ENCODE results near the gene RASD1. TPM values are rescaled to one million over a fixed set of nuclear protein-coding genes. Genes with fewer than 3 reads are reported as not detected.

RASD1 gene
- total and polyA plus RNA-seq, 2 experiments from 2014 or later = 3.6 to 3.7 TPM

DNA sequence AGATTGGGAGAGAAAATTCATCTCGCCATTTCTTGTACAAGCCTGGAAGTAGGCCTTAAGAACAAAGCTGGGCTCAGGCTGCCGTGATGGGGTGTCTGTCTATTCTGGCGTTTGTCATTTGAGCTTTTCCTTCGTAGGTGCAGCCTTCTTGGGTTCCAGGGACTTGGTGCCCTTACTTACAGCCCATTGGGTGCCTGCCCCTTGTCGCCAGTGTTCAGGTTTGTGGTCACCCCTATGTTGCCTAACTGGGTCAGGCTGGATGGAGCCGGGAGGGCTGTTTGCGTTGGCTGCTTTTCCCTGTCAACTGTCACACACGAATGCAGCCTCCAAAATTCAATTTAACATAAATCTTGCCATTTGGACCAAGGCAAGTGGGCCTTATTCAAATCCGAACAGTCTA, 43.1 kb downstream of the RASD1 start:
- no peak overlapping the region for H3K27ac ChIP-seq (ENCODE audit: low read depth)
- Mint-ChIP-seq H3K4me1 (no peaks in the 10 kb centered on the region; the same call in 2 of the 3 replicates), H3K27me3 (ENCODE audit: insufficient read depth, low read depth, poor library complexity) (no peaks in the 10 kb centered on the region), H3K36me3 (ENCODE audit: low read depth) (no peaks in the 10 kb centered on the region), H3K4me3 (no peak overlapping the region), H3K27ac (no peak overlapping the region), H3K9me3 (no peaks in the 10 kb centered on the region)
- H4K20me1 ChIP-seq (replicated peaks; ENCODE audit: insufficient read depth) = no peaks in the 10 kb centered on the region
- no peak overlapping the region for H2AFZ ChIP-seq
- no peaks in the 10 kb centered on the region for H3K27me3 ChIP-seq (ENCODE audit: insufficient read depth)
- H3K9me2 ChIP-seq (ENCODE audit: insufficient read depth) = no peaks in the 10 kb centered on the region
- no peak for DNase-seq (ENCODE audit: low spot score)
- no peaks in the 10 kb centered on the region for H3F3A ChIP-seq (replicated peaks; ENCODE audit: low read depth)
- ATAC-seq = no peak
- H3K4me2 ChIP-seq = no peak overlapping the region
- no peaks in the 10 kb centered on the region for H3K36me3 ChIP-seq (ENCODE audit: insufficient read depth)
- no peaks in the 10 kb centered on the region for H3K4me1 ChIP-seq (ENCODE audit: insufficient read depth)
- H3K79me2 ChIP-seq (replicated peaks; ENCODE audit: insufficient read depth) = no peaks in the 10 kb centered on the region
- no peak overlapping the region for H3K4me3 ChIP-seq
- TF ChIP-seq, protein P1, sequence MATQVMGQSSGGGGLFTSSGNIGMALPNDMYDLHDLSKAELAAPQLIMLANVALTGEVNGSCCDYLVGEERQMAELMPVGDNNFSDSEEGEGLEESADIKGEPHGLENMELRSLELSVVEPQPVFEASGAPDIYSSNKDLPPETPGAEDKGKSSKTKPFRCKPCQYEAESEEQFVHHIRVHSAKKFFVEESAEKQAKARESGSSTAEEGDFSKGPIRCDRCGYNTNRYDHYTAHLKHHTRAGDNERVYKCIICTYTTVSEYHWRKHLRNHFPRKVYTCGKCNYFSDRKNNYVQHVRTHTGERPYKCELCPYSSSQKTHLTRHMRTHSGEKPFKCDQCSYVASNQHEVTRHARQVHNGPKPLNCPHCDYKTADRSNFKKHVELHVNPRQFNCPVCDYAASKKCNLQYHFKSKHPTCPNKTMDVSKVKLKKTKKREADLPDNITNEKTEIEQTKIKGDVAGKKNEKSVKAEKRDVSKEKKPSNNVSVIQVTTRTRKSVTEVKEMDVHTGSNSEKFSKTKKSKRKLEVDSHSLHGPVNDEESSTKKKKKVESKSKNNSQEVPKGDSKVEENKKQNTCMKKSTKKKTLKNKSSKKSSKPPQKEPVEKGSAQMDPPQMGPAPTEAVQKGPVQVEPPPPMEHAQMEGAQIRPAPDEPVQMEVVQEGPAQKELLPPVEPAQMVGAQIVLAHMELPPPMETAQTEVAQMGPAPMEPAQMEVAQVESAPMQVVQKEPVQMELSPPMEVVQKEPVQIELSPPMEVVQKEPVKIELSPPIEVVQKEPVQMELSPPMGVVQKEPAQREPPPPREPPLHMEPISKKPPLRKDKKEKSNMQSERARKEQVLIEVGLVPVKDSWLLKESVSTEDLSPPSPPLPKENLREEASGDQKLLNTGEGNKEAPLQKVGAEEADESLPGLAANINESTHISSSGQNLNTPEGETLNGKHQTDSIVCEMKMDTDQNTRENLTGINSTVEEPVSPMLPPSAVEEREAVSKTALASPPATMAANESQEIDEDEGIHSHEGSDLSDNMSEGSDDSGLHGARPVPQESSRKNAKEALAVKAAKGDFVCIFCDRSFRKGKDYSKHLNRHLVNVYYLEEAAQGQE (IDR thresholded peaks at IDR 0.05; ENCODE audit: unreplicated experiment) = no peak
- TF ChIP-seq EZH2phosphoT487 (IDR thresholded peaks at IDR 0.05; ENCODE audit: unreplicated experiment) = no peak
- TF ChIP-seq ZNF114 (CRISPR knock-in tag; IDR thresholded peaks at IDR 0.05) = no peak
- no peak for TF ChIP-seq NANOG (IDR thresholded peaks at IDR 0.05; ENCODE audit: borderline replicate concordance)
- no peak for TF ChIP-seq JUNB (IDR thresholded peaks at IDR 0.05; ENCODE audit: unreplicated experiment)
- no peak for TF ChIP-seq CREB1 (CRISPR knock-in tag; IDR thresholded peaks at IDR 0.05; ENCODE audit: low read depth)
- TF ChIP-seq POLR2AphosphoS5 (IDR thresholded peaks at IDR 0.05; ENCODE audit: low read depth) = no peak
- TF ChIP-seq ZNF331 (CRISPR knock-in tag; IDR thresholded peaks at IDR 0.05; ENCODE audit: low read depth) = no peak
- TF ChIP-seq, protein P2, sequence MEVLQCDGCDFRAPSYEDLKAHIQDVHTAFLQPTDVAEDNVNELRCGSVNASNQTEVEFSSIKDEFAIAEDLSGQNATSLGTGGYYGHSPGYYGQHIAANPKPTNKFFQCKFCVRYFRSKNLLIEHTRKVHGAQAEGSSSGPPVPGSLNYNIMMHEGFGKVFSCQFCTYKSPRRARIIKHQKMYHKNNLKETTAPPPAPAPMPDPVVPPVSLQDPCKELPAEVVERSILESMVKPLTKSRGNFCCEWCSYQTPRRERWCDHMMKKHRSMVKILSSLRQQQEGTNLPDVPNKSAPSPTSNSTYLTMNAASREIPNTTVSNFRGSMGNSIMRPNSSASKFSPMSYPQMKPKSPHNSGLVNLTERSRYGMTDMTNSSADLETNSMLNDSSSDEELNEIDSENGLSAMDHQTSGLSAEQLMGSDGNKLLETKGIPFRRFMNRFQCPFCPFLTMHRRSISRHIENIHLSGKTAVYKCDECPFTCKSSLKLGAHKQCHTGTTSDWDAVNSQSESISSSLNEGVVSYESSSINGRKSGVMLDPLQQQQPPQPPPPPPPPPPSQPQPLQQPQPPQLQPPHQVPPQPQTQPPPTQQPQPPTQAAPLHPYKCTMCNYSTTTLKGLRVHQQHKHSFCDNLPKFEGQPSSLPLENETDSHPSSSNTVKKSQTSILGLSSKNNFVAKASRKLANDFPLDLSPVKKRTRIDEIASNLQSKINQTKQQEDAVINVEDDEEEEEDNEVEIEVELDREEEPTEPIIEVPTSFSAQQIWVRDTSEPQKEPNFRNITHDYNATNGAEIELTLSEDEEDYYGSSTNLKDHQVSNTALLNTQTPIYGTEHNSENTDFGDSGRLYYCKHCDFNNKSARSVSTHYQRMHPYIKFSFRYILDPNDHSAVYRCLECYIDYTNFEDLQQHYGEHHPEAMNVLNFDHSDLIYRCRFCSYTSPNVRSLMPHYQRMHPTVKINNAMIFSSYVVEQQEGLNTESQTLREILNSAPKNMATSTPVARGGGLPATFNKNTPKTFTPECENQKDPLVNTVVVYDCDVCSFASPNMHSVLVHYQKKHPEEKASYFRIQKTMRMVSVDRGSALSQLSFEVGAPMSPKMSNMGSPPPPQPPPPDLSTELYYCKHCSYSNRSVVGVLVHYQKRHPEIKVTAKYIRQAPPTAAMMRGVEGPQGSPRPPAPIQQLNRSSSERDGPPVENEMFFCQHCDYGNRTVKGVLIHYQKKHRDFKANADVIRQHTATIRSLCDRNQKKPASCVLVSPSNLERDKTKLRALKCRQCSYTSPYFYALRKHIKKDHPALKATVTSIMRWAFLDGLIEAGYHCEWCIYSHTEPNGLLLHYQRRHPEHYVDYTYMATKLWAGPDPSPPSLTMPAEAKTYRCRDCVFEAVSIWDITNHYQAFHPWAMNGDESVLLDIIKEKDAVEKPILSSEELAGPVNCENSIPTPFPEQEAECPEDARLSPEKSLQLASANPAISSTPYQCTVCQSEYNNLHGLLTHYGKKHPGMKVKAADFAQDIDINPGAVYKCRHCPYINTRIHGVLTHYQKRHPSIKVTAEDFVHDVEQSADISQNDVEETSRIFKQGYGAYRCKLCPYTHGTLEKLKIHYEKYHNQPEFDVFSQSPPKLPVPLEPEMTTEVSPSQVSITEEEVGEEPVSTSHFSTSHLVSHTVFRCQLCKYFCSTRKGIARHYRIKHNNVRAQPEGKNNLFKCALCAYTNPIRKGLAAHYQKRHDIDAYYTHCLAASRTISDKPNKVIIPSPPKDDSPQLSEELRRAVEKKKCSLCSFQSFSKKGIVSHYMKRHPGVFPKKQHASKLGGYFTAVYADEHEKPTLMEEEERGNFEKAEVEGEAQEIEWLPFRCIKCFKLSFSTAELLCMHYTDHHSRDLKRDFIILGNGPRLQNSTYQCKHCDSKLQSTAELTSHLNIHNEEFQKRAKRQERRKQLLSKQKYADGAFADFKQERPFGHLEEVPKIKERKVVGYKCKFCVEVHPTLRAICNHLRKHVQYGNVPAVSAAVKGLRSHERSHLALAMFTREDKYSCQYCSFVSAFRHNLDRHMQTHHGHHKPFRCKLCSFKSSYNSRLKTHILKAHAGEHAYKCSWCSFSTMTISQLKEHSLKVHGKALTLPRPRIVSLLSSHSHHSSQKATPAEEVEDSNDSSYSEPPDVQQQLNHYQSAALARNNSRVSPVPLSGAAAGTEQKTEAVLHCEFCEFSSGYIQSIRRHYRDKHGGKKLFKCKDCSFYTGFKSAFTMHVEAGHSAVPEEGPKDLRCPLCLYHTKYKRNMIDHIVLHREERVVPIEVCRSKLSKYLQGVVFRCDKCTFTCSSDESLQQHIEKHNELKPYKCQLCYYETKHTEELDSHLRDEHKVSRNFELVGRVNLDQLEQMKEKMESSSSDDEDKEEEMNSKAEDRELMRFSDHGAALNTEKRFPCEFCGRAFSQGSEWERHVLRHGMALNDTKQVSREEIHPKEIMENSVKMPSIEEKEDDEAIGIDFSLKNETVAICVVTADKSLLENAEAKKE (CRISPR knock-in tag; IDR thresholded peaks at IDR 0.05) = no peak
- TF ChIP-seq EZH2 (IDR thresholded peaks at IDR 0.05; ENCODE audit: low read depth, unreplicated experiment) = no peak
- TF ChIP-seq, protein P3, sequence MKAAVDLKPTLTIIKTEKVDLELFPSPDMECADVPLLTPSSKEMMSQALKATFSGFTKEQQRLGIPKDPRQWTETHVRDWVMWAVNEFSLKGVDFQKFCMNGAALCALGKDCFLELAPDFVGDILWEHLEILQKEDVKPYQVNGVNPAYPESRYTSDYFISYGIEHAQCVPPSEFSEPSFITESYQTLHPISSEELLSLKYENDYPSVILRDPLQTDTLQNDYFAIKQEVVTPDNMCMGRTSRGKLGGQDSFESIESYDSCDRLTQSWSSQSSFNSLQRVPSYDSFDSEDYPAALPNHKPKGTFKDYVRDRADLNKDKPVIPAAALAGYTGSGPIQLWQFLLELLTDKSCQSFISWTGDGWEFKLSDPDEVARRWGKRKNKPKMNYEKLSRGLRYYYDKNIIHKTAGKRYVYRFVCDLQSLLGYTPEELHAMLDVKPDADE (IDR thresholded peaks at IDR 0.05) = no peak
- TF ChIP-seq STAT1 (IDR thresholded peaks at IDR 0.05; ENCODE audit: unreplicated experiment) = no peak
- TF ChIP-seq, protein P4, sequence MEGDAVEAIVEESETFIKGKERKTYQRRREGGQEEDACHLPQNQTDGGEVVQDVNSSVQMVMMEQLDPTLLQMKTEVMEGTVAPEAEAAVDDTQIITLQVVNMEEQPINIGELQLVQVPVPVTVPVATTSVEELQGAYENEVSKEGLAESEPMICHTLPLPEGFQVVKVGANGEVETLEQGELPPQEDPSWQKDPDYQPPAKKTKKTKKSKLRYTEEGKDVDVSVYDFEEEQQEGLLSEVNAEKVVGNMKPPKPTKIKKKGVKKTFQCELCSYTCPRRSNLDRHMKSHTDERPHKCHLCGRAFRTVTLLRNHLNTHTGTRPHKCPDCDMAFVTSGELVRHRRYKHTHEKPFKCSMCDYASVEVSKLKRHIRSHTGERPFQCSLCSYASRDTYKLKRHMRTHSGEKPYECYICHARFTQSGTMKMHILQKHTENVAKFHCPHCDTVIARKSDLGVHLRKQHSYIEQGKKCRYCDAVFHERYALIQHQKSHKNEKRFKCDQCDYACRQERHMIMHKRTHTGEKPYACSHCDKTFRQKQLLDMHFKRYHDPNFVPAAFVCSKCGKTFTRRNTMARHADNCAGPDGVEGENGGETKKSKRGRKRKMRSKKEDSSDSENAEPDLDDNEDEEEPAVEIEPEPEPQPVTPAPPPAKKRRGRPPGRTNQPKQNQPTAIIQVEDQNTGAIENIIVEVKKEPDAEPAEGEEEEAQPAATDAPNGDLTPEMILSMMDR (conservative IDR thresholded peaks at IDR 0.05; ENCODE audit: low read depth in 2 of 2) = no peak
